CD8-positive, alpha-beta memory T cell (primary cell): ENCODE data around the gene SNRPB. TPM values are rescaled to one million over a fixed set of nuclear protein-coding genes. Genes with fewer than 3 reads are reported as not detected.

Source experiments
- CTCF ChIA-PET: fragments of 350-600 bp; sonication (Branson Sonifier 250); formaldehyde crosslinking; loops from one replicate; lab custom pipeline; 2021; ENCODE audit warnings: antibody characterized with exemption; lab: Charles Lee
- POLR2A ChIA-PET: fragments of 350-600 bp; sonication (Branson Sonifier 250); formaldehyde crosslinking; loops from one replicate; lab custom pipeline; 2021; ENCODE audit warnings: antibody characterized with exemption; lab: Charles Lee
- DNase-seq, 5 donors: peaks; one replicate each; pipeline versions ENCODE4 v3.0.0 to v3.0.0-alpha.2; 2020 to 2022; ENCODE audit warnings: mixed read lengths in 1 of 5
- H3K27ac ChIP-seq: one replicate; pipeline ENCODE4 v1.7.0; 2013; ENCODE audit warnings: low read depth, mild to moderate bottlenecking, low read length, moderate library complexity
- H3K27me3 ChIP-seq: 2 replicates; pipeline ENCODE4 v1.7.0; 2013; ENCODE audit warnings: low read length, mild to moderate bottlenecking; ENCODE audit not compliant: insufficient read depth, poor library complexity, severe bottlenecking
- H3K36me3 ChIP-seq: 2 replicates; pipeline ENCODE4 v1.7.0; 2013; ENCODE audit warnings: mild to moderate bottlenecking, low read length, moderate library complexity; ENCODE audit not compliant: insufficient read depth
- H3K4me1 ChIP-seq: 2 replicates; pipeline ENCODE4 v1.7.0; 2013; ENCODE audit warnings: mild to moderate bottlenecking, low read length, moderate library complexity; ENCODE audit not compliant: insufficient read depth
- H3K4me3 ChIP-seq: 2 replicates; pipeline ENCODE4 v1.7.0; 2013; ENCODE audit warnings: mild to moderate bottlenecking, low read length
- H3K9me3 ChIP-seq: 2 replicates; pipeline ENCODE4 v1.7.0; 2013; ENCODE audit warnings: mild to moderate bottlenecking, low read length
- H3K27ac Mint-ChIP-seq, 8 donors: one replicate each; pipeline ENCODE4 v1.8.0; 2020 to 2021; ENCODE audit warnings: mixed read lengths in 8 of 8, mild to moderate bottlenecking in 6 of 8, inconsistent platforms in 3 of 8, moderate library complexity in 3 of 8
- H3K27me3 Mint-ChIP-seq, 2 donors: one replicate each; pipeline ENCODE4 v1.8.0; 2020 to 2021; ENCODE audit warnings: mixed read lengths in 2 of 2, mild to moderate bottlenecking in 1 of 2, moderate library complexity in 1 of 2
- H3K36me3 Mint-ChIP-seq, 3 donors: one replicate each; pipeline ENCODE4 v1.8.0; 2020 to 2021; ENCODE audit warnings: mixed read lengths in 3 of 3, inconsistent platforms in 1 of 3, mild to moderate bottlenecking in 1 of 3
- H3K4me1 Mint-ChIP-seq, 3 donors: one replicate each; pipeline ENCODE4 v1.8.0; 2020 to 2021; ENCODE audit warnings: mixed read lengths in 3 of 3, inconsistent platforms in 1 of 3, mild to moderate bottlenecking in 1 of 3
- H3K4me3 Mint-ChIP-seq, 7 donors: one replicate each; pipeline ENCODE4 v1.8.0; 2020 to 2021; ENCODE audit warnings: mixed read lengths in 7 of 7, mild to moderate bottlenecking in 6 of 7, moderate library complexity in 4 of 7, inconsistent platforms in 2 of 7
- H3K9me3 Mint-ChIP-seq, 5 donors: one replicate each; pipeline ENCODE4 v1.8.0; 2020 to 2022; ENCODE audit warnings: mixed read lengths in 5 of 5, mild to moderate bottlenecking in 3 of 5, moderate library complexity in 2 of 5, inconsistent platforms in 1 of 5
- polyA plus RNA-seq: library from polyadenylated mRNA; unstranded; fragments of 300-500 nt; fragmentation: Illumina TruSeq; gene quantifications from one replicate; pipeline ENCODE4 v1.2.3, GENCODE V29; 2021
- total RNA-seq, 2 experiments: library from RNA; stranded (reverse); gene quantifications; one replicate each; pipeline ENCODE4 v1.2.3, GENCODE V29; 2021

Gene SNRPB
- total and polyA plus RNA-seq, 3 experiments from 2014 or later: 291 to 432 (median 423) TPM

DNA sequence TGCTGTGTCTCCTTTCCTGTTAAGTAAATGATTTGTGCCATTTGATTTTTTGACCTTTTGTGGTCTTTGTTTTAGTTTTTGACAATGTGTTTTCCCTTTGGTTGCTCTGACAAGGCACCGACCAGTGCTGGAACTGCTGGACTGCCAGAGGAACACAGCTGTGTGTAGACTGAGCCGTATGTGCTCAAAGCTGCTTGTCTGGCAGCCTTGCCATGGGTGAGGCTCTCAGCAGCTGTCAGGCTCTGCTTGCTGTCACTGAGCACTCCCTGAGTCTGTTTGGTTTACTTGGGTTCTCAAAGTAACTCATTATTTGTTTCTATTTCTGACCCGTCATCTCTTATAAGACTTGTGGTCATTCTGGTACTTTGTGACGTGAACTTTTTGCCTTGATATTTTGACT is 15.1 kb upstream of the SNRPB start:
- Mint-ChIP-seq H3K27me3 (no peaks in the 10 kb centered on the region), H3K36me3 (peaks cover 36 to 90% (median 41%) of the 10 kb centered on the region in 3 donors), H3K9me3 (peaks cover 0 to 6% (median 0%) of the 10 kb centered on the region in 5 donors), H3K4me3 (no peak overlapping the region), H3K27ac (peak overlapping the region in 1 of 8 donors; percentile 44), H3K4me1 (no peaks in the 10 kb centered on the region)
- Histone ChIP-seq H3K36me3 (peaks cover 18% of the 10 kb centered on the region), H3K9me3 (no peaks in the 10 kb centered on the region), H3K27me3 (no peaks in the 10 kb centered on the region), H3K27ac (no peak overlapping the region), H3K4me1 (no peaks in the 10 kb centered on the region), H3K4me3 (no peak overlapping the region)
- ChIA-PET CTCF (no interaction called here), POLR2A (no interaction called here)
- DNase-seq: no peak

- POLR2A ChIA-PET: no interaction called here
- CTCF ChIA-PET: no interaction called here
- H3K27ac ChIP-seq: no peak overlapping the region
- no peaks in the 10 kb centered on the region for H3K27me3 ChIP-seq
- H3K9me3 ChIP-seq: no peaks in the 10 kb centered on the region
- H3K27ac Mint-ChIP-seq: no peak overlapping the region
- DNase-seq: no peak
- no peak overlapping the region for H3K4me3 ChIP-seq
- H3K9me3 Mint-ChIP-seq: peaks cover 0 to 10% (median 0%) of the 10 kb centered on the region in 5 donors
- no peaks in the 10 kb centered on the region for H3K4me1 Mint-ChIP-seq
- H3K36me3 ChIP-seq: peaks cover 22% of the 10 kb centered on the region
- H3K27me3 Mint-ChIP-seq: no peaks in the 10 kb centered on the region
- H3K4me1 ChIP-seq: no peaks in the 10 kb centered on the region
- H3K36me3 Mint-ChIP-seq: peaks cover 35 to 87% (median 46%) of the 10 kb centered on the region in 3 donors
- no peak overlapping the region for H3K4me3 Mint-ChIP-seq
Observed at GRCh38 chr20:2485080-2485479, 14.5 kb upstream of the SNRPB start.

DNA sequence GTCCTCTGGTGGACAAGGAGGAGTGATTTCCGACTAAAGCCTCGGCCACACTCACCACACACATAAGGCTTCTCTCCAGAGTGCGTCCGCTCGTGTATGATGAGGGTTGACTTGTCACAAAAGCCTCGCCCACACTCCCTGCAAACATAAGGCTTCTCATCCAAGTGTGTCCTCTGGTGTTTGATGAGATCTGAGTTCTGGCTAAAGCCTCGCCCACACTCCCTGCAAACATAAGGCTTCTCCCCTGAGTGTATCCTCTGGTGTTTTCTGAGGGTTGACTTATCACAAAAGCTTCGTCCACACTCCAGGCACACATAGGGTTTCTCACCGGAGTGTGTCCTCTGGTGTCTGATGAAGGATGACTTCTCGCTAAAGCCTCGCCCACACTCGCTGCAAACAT is 12.9 kb upstream of the SNRPB start:
- H3K36me3 ChIP-seq: peaks cover 19% of the 10 kb centered on the region
- ChIA-PET CTCF (no interaction called here), POLR2A (no interaction called here)
- peak overlapping the region in 1 of 8 donors; percentile 11 for H3K27ac Mint-ChIP-seq
- H3K27ac ChIP-seq: no peak overlapping the region
- no peaks in the 10 kb centered on the region for H3K27me3 ChIP-seq
- H3K4me3 ChIP-seq: no peak overlapping the region
- no peaks in the 10 kb centered on the region for H3K4me1 Mint-ChIP-seq
- no peak for DNase-seq
- H3K36me3 Mint-ChIP-seq: peaks cover 31 to 79% (median 46%) of the 10 kb centered on the region in 3 donors
- H3K4me1 ChIP-seq: no peaks in the 10 kb centered on the region
- H3K9me3 Mint-ChIP-seq: peaks cover 0 to 10% (median 0%) of the 10 kb centered on the region in 5 donors
- no peaks in the 10 kb centered on the region for H3K27me3 Mint-ChIP-seq
- H3K4me3 Mint-ChIP-seq: no peak overlapping the region
- H3K9me3 ChIP-seq: no peaks in the 10 kb centered on the region

DNA sequence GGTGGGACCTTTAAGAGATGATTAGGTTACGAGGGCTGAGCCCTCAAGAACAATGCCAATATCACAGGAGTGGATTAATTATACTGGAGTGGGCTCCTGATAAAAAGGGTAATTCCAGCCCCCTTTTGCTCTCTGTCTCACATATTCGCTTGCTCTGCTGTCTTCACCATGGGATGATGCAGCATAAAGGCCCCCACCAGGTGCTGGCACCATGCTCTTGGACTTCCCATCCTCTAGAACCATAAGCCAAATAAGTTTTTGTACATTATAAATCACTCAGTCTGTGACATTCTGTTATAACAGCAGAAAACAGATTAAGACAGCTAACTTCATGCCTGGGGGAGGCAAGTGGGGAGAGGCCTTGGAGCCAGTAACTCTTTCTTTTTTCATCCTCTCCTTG is 9.8 kb upstream of the SNRPB start:
- H3K27me3 ChIP-seq: no peaks in the 10 kb centered on the region
- H3K36me3 ChIP-seq: peaks cover 19% of the 10 kb centered on the region
- H3K4me3 ChIP-seq: no peak overlapping the region
- Mint-ChIP-seq H3K36me3 (peaks cover 33 to 51% (median 39%) of the 10 kb centered on the region in 3 donors), H3K4me1 (no peaks in the 10 kb centered on the region), H3K9me3 (peaks cover 0 to 10% (median 0%) of the 10 kb centered on the region in 5 donors), H3K27me3 (no peaks in the 10 kb centered on the region), H3K4me3 (no peak overlapping the region), H3K27ac (no peak overlapping the region)
- CTCF ChIA-PET: no interaction called here
- POLR2A ChIA-PET: no interaction called here
- no peaks in the 10 kb centered on the region for H3K9me3 ChIP-seq
- no peak overlapping the region for H3K27ac ChIP-seq
- DNase-seq: no peak
- H3K4me1 ChIP-seq: no peaks in the 10 kb centered on the region

DNA sequence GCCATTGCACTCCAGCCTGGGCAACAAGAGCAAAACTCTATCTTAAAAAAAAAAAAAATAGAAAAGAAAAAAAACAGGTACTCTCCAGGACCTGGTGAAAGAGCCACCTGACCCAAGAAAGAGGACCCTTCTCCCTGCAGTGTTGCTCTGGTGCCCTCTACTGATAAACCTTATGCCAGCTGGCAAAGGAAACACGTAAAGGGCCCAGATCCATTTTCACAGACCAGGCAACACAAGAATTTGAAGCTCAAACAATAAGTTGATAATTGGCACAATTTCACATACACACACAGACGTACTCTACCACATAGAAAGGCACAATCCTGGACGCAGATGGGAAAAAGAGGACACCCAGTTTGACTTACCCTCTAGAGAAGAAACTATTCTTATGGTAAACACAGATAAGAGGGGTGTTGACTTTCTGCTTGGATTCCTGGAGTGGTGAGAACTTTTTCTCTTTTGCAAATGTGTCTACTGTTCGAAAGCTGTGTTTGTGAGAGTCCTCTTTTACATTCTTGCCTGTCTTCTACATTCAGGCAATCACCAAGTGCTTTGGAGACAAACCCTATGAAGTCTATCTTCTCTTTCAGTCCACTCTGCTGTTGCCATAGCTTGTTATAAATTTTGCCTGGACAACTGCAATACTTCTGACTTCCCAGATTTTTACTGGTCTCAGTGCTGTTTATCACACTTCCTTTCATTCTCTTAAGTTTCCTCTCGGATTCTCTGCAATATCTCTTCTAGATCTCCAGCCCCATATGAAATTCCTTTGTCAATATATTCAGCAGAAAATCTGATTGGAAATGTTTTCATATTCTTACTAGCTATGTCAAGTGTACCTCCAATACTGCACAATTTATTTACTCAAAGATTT is 6.4 kb upstream of the SNRPB start:
- ChIA-PET POLR2A (no interaction called here), CTCF (interaction anchor here (0.9 to 2.3 kb wide), 3 partner anchors 45 to 1041 kb away, joined by 3 to 6 read pairs (median 3); no protein-coding TSS in a partner anchor)
- H3K4me1 Mint-ChIP-seq: peaks cover 0 to 4% (median 0%) of the 10 kb centered on the region in 3 donors
- no peak overlapping the region for H3K4me3 ChIP-seq
- H3K4me3 Mint-ChIP-seq: no peak overlapping the region
- no peaks in the 10 kb centered on the region for H3K27me3 Mint-ChIP-seq
- DNase-seq: no peak
- peaks cover 0 to 10% (median 0%) of the 10 kb centered on the region in 5 donors for H3K9me3 Mint-ChIP-seq
- H3K27ac ChIP-seq: no peak overlapping the region
- no peaks in the 10 kb centered on the region for H3K4me1 ChIP-seq
- H3K27me3 ChIP-seq: no peaks in the 10 kb centered on the region
- no peaks in the 10 kb centered on the region for H3K9me3 ChIP-seq
- peaks cover 5% of the 10 kb centered on the region for H3K36me3 ChIP-seq
- peaks cover 15 to 18% (median 18%) of the 10 kb centered on the region in 3 donors for H3K36me3 Mint-ChIP-seq
- peak overlapping the region in 1 of 8 donors; percentile 8 for H3K27ac Mint-ChIP-seq

GRCh38 chr20:2475850-2476741 is 5.5 kb upstream of the SNRPB start:
- Mint-ChIP-seq H3K36me3 (peaks cover 9 to 10% (median 10%) of the 10 kb centered on the region in 3 donors), H3K9me3 (peaks cover 0 to 9% (median 0%) of the 10 kb centered on the region in 5 donors), H3K27ac (peak overlapping the region in 2 of 8 donors; percentile 42 to 63), H3K4me3 (no peak overlapping the region), H3K27me3 (no peaks in the 10 kb centered on the region), H3K4me1 (peaks cover 3 to 6% (median 6%) of the 10 kb centered on the region in 3 donors)
- CTCF ChIA-PET: interaction anchor here (0.9 to 2.3 kb wide), 2 partner anchors 46 to 1041 kb away, joined by 3 to 6 read pairs; no protein-coding TSS in a partner anchor
- Histone ChIP-seq H3K27me3 (no peaks in the 10 kb centered on the region), H3K4me3 (no peak overlapping the region), H3K9me3 (no peaks in the 10 kb centered on the region), H3K36me3 (peaks cover 5% of the 10 kb centered on the region), H3K27ac (no peak overlapping the region), H3K4me1 (peaks cover 2% of the 10 kb centered on the region)
- no peak for DNase-seq
- POLR2A ChIA-PET: no interaction called here

GRCh38 chr20:2473516-2473915 is 2.9 kb upstream of the SNRPB start:
- Histone ChIP-seq H3K4me1 (peaks cover 19% of the 10 kb centered on the region), H3K9me3 (no peaks in the 10 kb centered on the region), H3K36me3 (peaks cover 7% of the 10 kb centered on the region), H3K27ac (no peak overlapping the region), H3K27me3 (no peaks in the 10 kb centered on the region), H3K4me3 (no peak overlapping the region)
- Mint-ChIP-seq H3K27ac (peak overlapping the region in 1 of 8 donors; percentile 51), H3K9me3 (no peaks in the 10 kb centered on the region), H3K4me3 (no peak overlapping the region), H3K27me3 (peaks cover 0 to 3% of the 10 kb centered on the region in 2 donors), H3K4me1 (peaks cover 23 to 28% (median 26%) of the 10 kb centered on the region in 3 donors), H3K36me3 (peaks cover 0 to 15% (median 8%) of the 10 kb centered on the region in 3 donors)
- POLR2A ChIA-PET: no interaction called here
- CTCF ChIA-PET: no interaction called here
- no peak for DNase-seq
